Pancreas (tissue), 10 donors: ENCODE results near the gene FADS1. TPM values are rescaled to one million over a fixed set of nuclear protein-coding genes. Genes with fewer than 3 reads are reported as not detected.

Experiments used
- ATAC-seq, 4 donors: fragments of 200-7000 bp; cut with Tn5 transposase; one replicate each; pipeline versions ENCODE4 v1.8.0 to v1.9.1; 2020; ENCODE audit warnings: mild to moderate bottlenecking in 4 of 4, moderate library complexity in 4 of 4
- DNase-seq, 6 donors: peaks; one replicate each; pipeline ENCODE4 v3.0.0-alpha.2; 2020
- FAIRE-seq: peaks from 2 replicates; lab custom pipeline; 2012; peaks lifted over from hg19 to GRCh38; lab: Jason Lieb, UNC
- H3K27ac ChIP-seq, 4 donors: fragments of 200-600 bp; sonication (generic); 1 replicate in 3 of 4; 2 replicates in 1 of 4; pipeline versions ENCODE4 v1.5.0 to v1.8.0; 2020
- H3K27me3 ChIP-seq, 4 donors: fragments of 200-600 bp; one replicate each; pipeline ENCODE4 v1.8.0; 2021
- H3K36me3 ChIP-seq, 3 donors: fragments of 200-600 bp; sonication (generic) in 1 of 3; one replicate each; pipeline versions ENCODE4 v1.5.0 to v1.8.0; 2020 to 2021
- H3K4me1 ChIP-seq, 3 donors: fragments of 200-600 bp; one replicate each; pipeline ENCODE4 v1.8.0; 2021
- H3K4me3 ChIP-seq, 4 donors: fragments of 200-600 bp; sonication (generic) in 2 of 4; one replicate each; pipeline versions ENCODE4 v1.5.0 to v1.8.0; 2020 to 2021
- H3K9me3 ChIP-seq, 4 donors: fragments of 200-600 bp; one replicate each; pipeline ENCODE4 v1.8.0; 2021
- CTCF ChIP-seq, 4 donors: fragments of 200-600 bp; sonication (generic) in 3 of 4; IDR thresholded peaks; one replicate each; pipeline versions ENCODE4 v1.5.0 to v1.8.0; 2021; ENCODE audit warnings: antibody characterized with exemption in 4 of 4
- WGBS, 2 donors: extraction: QIAGEN DNeasy Blood & Tissue Kit; methylation state at CpG; one replicate each; pipeline ENCODE4 v1.1.7; 2013; 5-methylcytosine and 5-hydroxymethylcytosine counted together
- intact Hi-C, 3 donors: fragments of 100-400 bp; cut with DNase I; formaldehyde crosslinking; loops; one replicate each; pipeline versions ENCODE4 v1.11.1 to v1.14.2; 2022
- polyA plus RNA-seq, 2 donors: library from polyadenylated mRNA; stranded (reverse); fragments of 200-250 nt; gene quantifications; one replicate each; pipeline ENCODE4 v1.2.3, GENCODE V29; 2013
- total RNA-seq, 6 donors: library from RNA; stranded (reverse); fragmentation: NEBNext Ultra II Directional in 4 of 6; extraction: Animal tissue kit (Norgen Biotek cat#: 25700) in 4 of 6; gene quantifications; one replicate each; pipeline versions ENCODE4 v1.2.1 to v1.2.4, GENCODE V29; 2021 to 2023
- donor health status: healthy with polysubstance abuse.
- donor health status: DM: no; HTN: no; CAD: no; lungs with moderate emphysema.
- donor health status: DM: no; HTN: no; CAD: no.
- donor health status: control.
- donor health status: control.
- donor health status: Bipolar disorder and iron deficiency.
- donor health status: DM: yes; HTN: yes; CAD: no.
- donor health status: DM: no; HTN: no; CAD: no.
- donor health status: DM: no; HTN: no; CAD: no.
- donor health status: DM: yes; HTN: yes; CAD: no.

FADS1 gene
- total and polyA plus RNA-seq, 8 donors: 2.3 to 15.1 (median 5.4) TPM

GRCh38 chr11:61840371-61840770, 23.6 kb upstream of the FADS1 start:
- ATAC-seq (no peak), FAIRE-seq (no peak), DNase-seq (no peak)
- Histone ChIP-seq H3K4me1 (no peaks in the 10 kb centered on the region), H3K4me3 (no peak overlapping the region), H3K36me3 (no peaks in the 10 kb centered on the region), H3K9me3 (no peaks in the 10 kb centered on the region), H3K27ac (no peak overlapping the region), H3K27me3 (no peaks in the 10 kb centered on the region)
- WGBS, 2 donors: 87 to 91% methylated on average over 7 of the region's 7 CpGs
- TF ChIP-seq CTCF (IDR thresholded peaks at IDR 0.05): no peak
- intact Hi-C loops: no loop called here

- Histone ChIP-seq H3K27me3 (no peaks in the 10 kb centered on the region), H3K4me1 (no peaks in the 10 kb centered on the region), H3K9me3 (no peaks in the 10 kb centered on the region), H3K4me3 (no peak overlapping the region), H3K27ac (no peak overlapping the region), H3K36me3 (no peaks in the 10 kb centered on the region)
- DNase-seq (no peak), FAIRE-seq (no peak), ATAC-seq (no peak)
- TF ChIP-seq CTCF (IDR thresholded peaks at IDR 0.05): no peak
- intact Hi-C loops: no loop called here
- 94% methylated on average over 2 of the region's 2 CpGs for WGBS, 2 donors
These were observed 22.9 kb upstream of the FADS1 start for GRCh38 chr11:61839742-61840141.

DNA sequence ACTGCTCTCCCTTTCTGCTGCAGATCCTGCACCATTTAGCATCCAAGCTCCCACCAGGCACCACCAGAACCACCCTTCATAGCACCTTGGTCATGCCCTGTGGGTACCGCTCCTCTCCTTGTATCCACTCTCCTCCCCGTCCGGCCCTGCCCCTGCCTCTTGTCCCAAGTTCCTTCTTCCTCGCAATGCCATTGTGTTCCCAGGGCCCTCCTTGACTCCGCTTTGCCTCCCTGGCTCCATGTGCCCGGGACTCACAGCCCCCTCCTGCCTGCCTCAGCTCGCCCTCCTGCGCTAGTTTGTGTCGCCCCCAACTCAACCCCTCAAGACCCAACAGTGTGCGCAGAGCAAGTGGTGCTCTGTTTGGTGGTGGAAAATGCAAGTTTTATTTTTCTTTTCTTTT, 22.1 kb upstream of the FADS1 start:
- DNase-seq (no peak), ATAC-seq (no peak), FAIRE-seq (no peak)
- H3K36me3 ChIP-seq: no peaks in the 10 kb centered on the region
- H3K4me3 ChIP-seq: no peak overlapping the region
- no peaks in the 10 kb centered on the region for H3K9me3 ChIP-seq
- H3K27me3 ChIP-seq: no peaks in the 10 kb centered on the region
- no peaks in the 10 kb centered on the region for H3K4me1 ChIP-seq
- WGBS, 2 donors: 87 to 93% methylated on average over 10 of the region's 10 CpGs
- intact Hi-C loops: no loop called here
- H3K27ac ChIP-seq: no peak overlapping the region
- no peak for TF ChIP-seq CTCF (IDR thresholded peaks at IDR 0.05)

DNA sequence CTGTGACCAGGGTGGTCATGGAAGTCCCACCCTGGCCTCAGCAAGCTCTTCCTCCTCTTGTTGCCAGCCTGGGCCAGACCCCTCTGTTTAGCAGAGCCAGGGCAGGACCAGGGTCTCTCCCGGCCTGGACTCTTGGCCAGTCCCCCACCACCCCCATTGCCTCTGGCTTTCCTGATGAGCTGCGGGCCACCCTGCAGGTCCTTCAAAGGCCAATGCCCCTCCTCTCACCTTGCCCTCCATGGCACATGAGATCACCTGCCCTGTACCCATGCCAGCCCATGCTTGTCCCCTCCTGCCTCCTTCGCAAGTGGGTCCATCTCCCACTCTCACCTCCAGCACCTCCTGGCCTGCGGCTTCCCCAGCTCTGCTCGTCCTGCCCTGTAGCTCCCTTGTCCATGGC, 21.7 kb upstream of the FADS1 start:
- no peaks in the 10 kb centered on the region for H3K4me1 ChIP-seq
- WGBS, 2 donors: 97 to 99% methylated on average over 5 of the region's 5 CpGs
- no peak overlapping the region for H3K4me3 ChIP-seq
- no peaks in the 10 kb centered on the region for H3K9me3 ChIP-seq
- H3K27me3 ChIP-seq: no peaks in the 10 kb centered on the region
- FAIRE-seq (no peak), ATAC-seq (no peak), DNase-seq (no peak)
- no peaks in the 10 kb centered on the region for H3K36me3 ChIP-seq
- no peak for TF ChIP-seq CTCF (IDR thresholded peaks at IDR 0.05)
- intact Hi-C loops: no loop called here
- H3K27ac ChIP-seq: no peak overlapping the region

GRCh38 chr11:61837411-61838005, 20.7 kb upstream of the FADS1 start:
- intact Hi-C loops: no loop called here
- Histone ChIP-seq H3K27ac (no peak overlapping the region), H3K9me3 (no peaks in the 10 kb centered on the region), H3K27me3 (no peaks in the 10 kb centered on the region), H3K36me3 (no peaks in the 10 kb centered on the region), H3K4me3 (no peak overlapping the region), H3K4me1 (no peaks in the 10 kb centered on the region)
- FAIRE-seq (no peak), DNase-seq (no peak), ATAC-seq (no peak)
- TF ChIP-seq CTCF (IDR thresholded peaks at IDR 0.05): no peak
- WGBS, 2 donors: 88 to 90% methylated on average over 15 of the region's 15 CpGs
